Type B pancreatic cell (in vitro differentiated cells): ENCODE data around the gene TMEM51. TPM values are rescaled to one million over a fixed set of nuclear protein-coding genes. Genes with fewer than 3 reads are reported as not detected.
"Not testable (repeated sequence)": the region's sequence is repeated elsewhere in the genome, so short reads cannot be mapped to it uniquely, and the experiment has no call there.

Experiments used
- DNase-seq: peaks from one replicate; pipeline ENCODE4 v3.0.0; 2021; ENCODE audit warnings: mixed read lengths; ENCODE audit not compliant: unreplicated experiment; ENCODE audit errors: extremely low spot score
- H3K27ac Mint-ChIP-seq: 2 replicates; pipeline ENCODE4 v1.8.0; 2021; ENCODE audit warnings: mild to moderate bottlenecking, mixed read lengths
- H3K27me3 Mint-ChIP-seq: 2 replicates; pipeline ENCODE4 v1.8.0; 2021; ENCODE audit warnings: mixed read lengths
- H3K36me3 Mint-ChIP-seq: 2 replicates; pipeline ENCODE4 v1.8.0; 2021; ENCODE audit warnings: mixed read lengths
- H3K4me1 Mint-ChIP-seq: one replicate; pipeline ENCODE4 v1.8.0; 2021; ENCODE audit warnings: mixed read lengths; ENCODE audit not compliant: unreplicated experiment
- H3K4me3 Mint-ChIP-seq: 2 replicates; pipeline ENCODE4 v1.8.0; 2021; ENCODE audit warnings: mild to moderate bottlenecking, mixed read lengths
- H3K9me3 Mint-ChIP-seq: 2 replicates; pipeline ENCODE4 v1.8.0; 2021; ENCODE audit warnings: mixed read lengths
- total RNA-seq: library from RNA; stranded (reverse); gene quantifications from 2 replicates; pipeline ENCODE4 v1.2.1, GENCODE V29; 2021; ENCODE audit warnings: low replicate concordance
- TF ChIP-seq, protein P1 (sequence below): fragments of 200-600 bp; sonication (generic); conservative IDR thresholded peaks from 2 replicates; pipeline ENCODE4 v1.5.0; 2021; ENCODE audit warnings: antibody characterized with exemption, mild to moderate bottlenecking

The TMEM51 gene
- total RNA-seq, 1 donor from 2014 or later: 12.5 TPM

GRCh38 chr1:15134285-15134684, 19.3 kb upstream of the TMEM51 start:
- peaks cover 3% of the 10 kb centered on the region for H3K27me3 Mint-ChIP-seq
- DNase-seq: no peak
- H3K4me3 Mint-ChIP-seq: no peak overlapping the region
- no peaks in the 10 kb centered on the region for H3K4me1 Mint-ChIP-seq
- H3K27ac Mint-ChIP-seq: no peak overlapping the region
- no peaks in the 10 kb centered on the region for H3K9me3 Mint-ChIP-seq
- H3K36me3 Mint-ChIP-seq: peaks cover 3% of the 10 kb centered on the region
- TF ChIP-seq, protein P1, sequence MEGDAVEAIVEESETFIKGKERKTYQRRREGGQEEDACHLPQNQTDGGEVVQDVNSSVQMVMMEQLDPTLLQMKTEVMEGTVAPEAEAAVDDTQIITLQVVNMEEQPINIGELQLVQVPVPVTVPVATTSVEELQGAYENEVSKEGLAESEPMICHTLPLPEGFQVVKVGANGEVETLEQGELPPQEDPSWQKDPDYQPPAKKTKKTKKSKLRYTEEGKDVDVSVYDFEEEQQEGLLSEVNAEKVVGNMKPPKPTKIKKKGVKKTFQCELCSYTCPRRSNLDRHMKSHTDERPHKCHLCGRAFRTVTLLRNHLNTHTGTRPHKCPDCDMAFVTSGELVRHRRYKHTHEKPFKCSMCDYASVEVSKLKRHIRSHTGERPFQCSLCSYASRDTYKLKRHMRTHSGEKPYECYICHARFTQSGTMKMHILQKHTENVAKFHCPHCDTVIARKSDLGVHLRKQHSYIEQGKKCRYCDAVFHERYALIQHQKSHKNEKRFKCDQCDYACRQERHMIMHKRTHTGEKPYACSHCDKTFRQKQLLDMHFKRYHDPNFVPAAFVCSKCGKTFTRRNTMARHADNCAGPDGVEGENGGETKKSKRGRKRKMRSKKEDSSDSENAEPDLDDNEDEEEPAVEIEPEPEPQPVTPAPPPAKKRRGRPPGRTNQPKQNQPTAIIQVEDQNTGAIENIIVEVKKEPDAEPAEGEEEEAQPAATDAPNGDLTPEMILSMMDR: no peak

GRCh38 chr1:15135604-15136003, 17.9 kb upstream of the TMEM51 start:
- not testable (repeated sequence) for H3K9me3 Mint-ChIP-seq, H3K36me3 Mint-ChIP-seq, H3K4me3 Mint-ChIP-seq, DNase-seq, H3K27me3 Mint-ChIP-seq, H3K4me1 Mint-ChIP-seq, H3K27ac Mint-ChIP-seq

- no peak overlapping the region for H3K4me3 Mint-ChIP-seq
These were observed 15.7 kb upstream of the TMEM51 start for GRCh38 chr1:15137809-15138208.

DNA sequence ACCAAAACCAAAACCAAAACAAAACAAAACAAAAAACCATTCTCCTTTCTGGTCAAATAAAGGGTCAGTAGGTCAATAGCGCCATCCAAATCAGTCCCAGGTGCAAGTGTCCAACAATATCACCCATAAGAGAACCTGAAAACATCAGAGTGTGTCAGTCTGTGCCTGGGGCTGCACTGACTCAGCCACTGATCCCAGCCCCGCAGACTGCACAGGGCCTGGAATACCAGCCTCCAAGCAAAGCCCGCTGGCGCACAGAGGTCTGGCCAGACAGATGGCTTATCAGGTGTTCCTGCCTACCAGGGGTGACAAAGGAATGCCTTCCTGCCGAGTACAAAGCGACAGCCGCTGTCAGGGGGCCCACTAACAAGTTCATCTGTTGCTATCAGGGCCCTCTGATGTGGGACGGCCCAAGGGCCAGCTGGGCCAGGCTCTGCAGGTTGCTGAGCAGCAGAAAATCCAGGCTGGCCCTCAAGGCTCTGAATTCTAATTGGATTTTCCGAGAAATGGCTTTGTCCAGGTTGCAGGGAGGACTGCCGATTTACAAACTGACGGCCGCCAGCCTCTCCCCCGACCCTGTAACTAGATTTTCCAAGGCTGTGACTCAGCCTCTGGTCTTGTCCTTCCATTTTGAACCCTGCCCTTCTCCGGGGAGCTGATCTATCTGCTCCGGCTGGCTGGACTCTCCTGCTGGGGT, 13.7 kb upstream of the TMEM51 start:
- Mint-ChIP-seq H3K36me3 (no peaks in the 10 kb centered on the region), H3K27ac (peak overlapping the region; percentile 81), H3K4me3 (peak overlapping the region; percentile 54), H3K9me3 (peaks cover 8% of the 10 kb centered on the region), H3K27me3 (peaks cover 3% of the 10 kb centered on the region), H3K4me1 (peaks cover 20% of the 10 kb centered on the region)
- DNase-seq: no peak
- TF ChIP-seq, protein P1: no peak

More at GRCh38 chr1:15137809-15138208, 15.7 kb upstream of the TMEM51 start:
- peaks cover 20% of the 10 kb centered on the region for H3K4me1 Mint-ChIP-seq
- DNase-seq: no peak
- peaks cover 3% of the 10 kb centered on the region for H3K27me3 Mint-ChIP-seq
- TF ChIP-seq, protein P1: no peak
- peaks cover 4% of the 10 kb centered on the region for H3K9me3 Mint-ChIP-seq
- H3K27ac Mint-ChIP-seq: no peak overlapping the region
- peaks cover 3% of the 10 kb centered on the region for H3K36me3 Mint-ChIP-seq

DNA sequence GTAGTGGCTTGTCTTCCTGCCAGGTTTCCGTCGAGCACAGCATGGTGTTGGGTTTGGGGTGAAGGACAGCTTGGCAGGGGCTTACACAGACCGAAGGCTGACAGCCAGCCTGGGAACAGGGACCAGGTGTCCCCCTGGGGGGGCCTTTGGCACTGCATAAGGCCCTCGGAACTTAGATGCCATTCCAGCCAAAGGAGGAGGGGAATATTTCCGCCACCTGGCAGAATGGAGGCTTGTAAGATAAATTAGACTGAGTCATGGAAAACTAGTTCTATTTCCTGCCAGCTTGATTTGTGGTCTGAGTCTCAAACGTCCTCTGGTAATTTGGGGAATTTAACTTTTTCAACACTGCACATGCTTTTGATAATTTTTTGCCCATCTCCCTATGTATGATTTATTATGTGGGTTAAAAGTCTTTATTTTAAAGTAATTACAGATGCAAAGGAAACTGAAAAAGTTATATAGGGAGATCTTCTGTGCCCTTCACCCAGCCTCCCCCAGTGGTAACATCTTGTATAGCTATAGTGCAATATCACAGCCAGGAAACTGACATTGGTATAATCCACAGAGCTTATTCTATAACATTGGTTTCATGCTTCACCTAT, 11.5 kb upstream of the TMEM51 start:
- Mint-ChIP-seq H3K9me3 (peaks cover 8% of the 10 kb centered on the region), H3K27me3 (no peaks in the 10 kb centered on the region), H3K27ac (peak overlapping the region; percentile 30), H3K4me3 (no peak overlapping the region), H3K4me1 (peaks cover 20% of the 10 kb centered on the region), H3K36me3 (no peaks in the 10 kb centered on the region)
- no peak for DNase-seq
- TF ChIP-seq, protein P1: peak; percentile 33

DNA sequence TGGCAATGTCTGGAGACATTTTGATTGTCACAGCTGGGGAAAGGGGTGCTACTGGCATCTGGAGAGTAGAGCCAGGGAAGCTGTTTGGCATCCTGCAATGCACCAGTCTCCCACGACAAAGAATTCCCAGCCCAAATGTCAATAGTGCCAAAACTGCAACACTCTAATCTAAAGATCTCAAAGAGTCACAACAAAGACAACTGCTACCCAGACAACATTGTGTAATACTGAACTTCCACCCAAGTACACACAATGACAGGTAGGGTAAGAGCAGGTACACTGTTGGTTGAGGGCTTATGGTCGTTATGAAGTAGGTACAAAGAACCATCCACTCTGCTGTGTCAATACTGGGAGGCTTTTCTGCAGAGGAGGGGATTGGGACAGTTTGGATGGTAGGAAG, 8.2 kb upstream of the TMEM51 start:
- H3K36me3 Mint-ChIP-seq: no peaks in the 10 kb centered on the region
- no peak overlapping the region for H3K4me3 Mint-ChIP-seq
- TF ChIP-seq, protein P1: no peak
- no peak for DNase-seq
- peaks cover 8% of the 10 kb centered on the region for H3K9me3 Mint-ChIP-seq
- H3K27ac Mint-ChIP-seq: peak overlapping the region; percentile 44
- peaks cover 16% of the 10 kb centered on the region for H3K4me1 Mint-ChIP-seq
- no peaks in the 10 kb centered on the region for H3K27me3 Mint-ChIP-seq
